ENCODE measurements around the gene C21orf91.

C21orf91 gene

DNA sequence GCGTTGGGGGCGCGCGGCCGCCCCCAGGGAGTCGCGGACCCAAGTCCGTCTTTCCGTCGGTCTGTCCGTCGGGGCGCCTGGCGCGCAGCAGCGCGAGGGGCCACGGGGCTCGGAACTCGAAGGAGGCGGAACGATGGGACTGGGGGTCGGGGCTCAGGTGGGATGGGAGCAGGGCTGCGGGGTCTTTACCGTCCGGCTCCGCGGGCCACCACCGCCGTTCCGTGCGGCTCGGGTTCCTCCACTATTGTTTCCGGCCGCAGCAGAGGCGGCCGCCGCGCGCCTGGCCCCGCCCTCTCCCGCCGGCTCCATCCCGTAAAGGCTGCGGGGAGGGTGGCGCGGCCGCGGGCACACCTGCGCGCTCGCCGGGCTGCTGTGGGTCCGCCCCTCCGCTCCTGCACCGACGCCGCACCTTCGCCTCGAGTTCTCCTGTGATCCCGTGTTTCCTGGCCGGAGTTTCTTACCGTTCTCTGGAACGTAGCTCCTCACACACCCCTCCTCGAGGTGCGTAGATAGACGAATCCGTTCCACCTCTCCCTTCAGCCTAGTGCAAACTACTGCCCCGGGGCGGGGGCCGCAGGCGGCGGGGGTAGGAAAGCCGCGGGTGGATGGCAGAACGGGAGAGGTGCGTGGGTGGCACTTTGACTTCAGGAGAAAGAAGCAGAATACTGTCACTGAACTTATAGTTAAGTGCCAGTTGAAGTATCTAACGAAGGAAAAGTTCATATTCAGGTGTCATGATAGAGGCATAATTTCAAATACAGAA lies at the start of gene C21orf91:
Gene C21orf91 (minus strand): TSS at position 243 of the 763 bp plus-strand sequence. CDS start 1,038 bp downstream, outside the sequence.
- peak; percentile 86 for DNase-seq

DNA sequence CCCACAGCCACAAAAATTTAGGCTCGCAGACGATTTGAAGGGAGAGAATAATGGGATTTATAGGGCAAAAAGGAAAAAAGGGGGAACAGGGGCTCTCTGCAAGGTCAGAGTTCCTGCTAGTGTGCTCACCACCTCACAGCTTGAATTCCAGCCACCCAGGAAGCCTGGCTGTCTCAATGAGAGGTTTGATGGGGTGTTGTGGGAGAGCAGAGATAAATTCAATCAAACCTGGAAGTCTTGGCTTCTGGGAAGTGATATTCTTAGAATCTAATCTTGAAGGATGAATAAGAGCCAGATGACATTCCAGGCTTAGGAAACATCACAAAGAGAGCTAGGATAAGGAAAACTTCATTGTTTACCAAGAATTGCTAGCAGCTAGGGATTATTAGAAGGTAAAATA lies 47.4 kb upstream of the C21orf91 start:
- DNase-seq: no peak

DNA sequence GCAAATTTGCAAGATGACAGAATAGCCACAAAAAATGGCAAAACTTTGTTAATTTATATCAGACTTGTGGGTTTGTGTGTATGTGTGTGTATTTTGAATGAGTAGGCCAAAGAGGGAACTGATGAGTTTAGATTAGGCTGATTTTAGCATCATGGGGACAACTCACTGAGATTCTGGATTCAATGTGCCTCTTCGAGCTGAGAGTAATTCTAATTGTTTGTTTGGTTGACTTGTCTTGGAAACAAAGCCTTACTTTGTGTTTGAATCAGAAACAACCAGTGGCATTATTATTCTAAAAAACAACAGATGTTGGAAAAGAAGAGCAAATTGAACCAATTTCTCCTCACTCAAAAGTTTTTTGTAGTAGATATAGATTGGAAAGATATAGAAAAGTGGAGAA lies 40.5 kb upstream of the C21orf91 start:
- DNase-seq: no peak

DNA sequence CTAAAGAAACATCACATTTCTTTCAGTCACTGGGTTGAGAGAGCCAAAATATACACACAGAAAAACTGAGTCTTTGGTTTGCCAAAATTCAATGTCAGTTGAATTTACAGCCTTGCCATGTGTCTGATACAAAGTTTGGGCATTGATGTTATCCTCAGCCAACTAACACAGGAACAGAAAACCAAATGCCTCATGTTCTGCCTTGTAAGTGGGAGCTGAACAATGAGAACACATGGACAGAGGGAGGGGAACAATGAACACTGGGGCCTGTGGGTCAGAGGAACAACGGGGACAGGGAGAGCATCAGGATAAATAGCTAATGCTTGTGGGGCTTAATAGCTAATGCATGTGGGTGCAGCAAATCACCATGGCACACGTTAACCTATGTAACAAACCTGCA lies 39.6 kb upstream of the C21orf91 start:
- no peak for DNase-seq

DNA sequence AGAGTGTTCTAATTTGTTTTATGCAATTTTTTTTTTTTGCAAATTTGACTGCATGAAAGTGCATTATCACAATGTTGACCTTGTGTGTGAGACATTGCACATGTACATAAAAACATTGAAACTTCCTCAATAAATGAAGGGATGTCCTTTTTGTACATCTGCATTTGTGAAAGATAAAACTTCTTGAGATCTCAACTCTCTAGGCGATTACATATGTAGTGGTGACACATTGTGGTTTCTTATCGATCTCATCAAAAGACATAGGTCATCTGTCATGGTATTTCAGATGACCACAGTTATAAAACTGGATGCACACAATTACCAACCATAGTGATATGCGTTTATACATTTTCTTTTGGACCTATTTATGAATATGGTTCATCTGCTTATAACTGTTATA lies 35.6 kb upstream of the C21orf91 start:
- DNase-seq: no peak

DNA sequence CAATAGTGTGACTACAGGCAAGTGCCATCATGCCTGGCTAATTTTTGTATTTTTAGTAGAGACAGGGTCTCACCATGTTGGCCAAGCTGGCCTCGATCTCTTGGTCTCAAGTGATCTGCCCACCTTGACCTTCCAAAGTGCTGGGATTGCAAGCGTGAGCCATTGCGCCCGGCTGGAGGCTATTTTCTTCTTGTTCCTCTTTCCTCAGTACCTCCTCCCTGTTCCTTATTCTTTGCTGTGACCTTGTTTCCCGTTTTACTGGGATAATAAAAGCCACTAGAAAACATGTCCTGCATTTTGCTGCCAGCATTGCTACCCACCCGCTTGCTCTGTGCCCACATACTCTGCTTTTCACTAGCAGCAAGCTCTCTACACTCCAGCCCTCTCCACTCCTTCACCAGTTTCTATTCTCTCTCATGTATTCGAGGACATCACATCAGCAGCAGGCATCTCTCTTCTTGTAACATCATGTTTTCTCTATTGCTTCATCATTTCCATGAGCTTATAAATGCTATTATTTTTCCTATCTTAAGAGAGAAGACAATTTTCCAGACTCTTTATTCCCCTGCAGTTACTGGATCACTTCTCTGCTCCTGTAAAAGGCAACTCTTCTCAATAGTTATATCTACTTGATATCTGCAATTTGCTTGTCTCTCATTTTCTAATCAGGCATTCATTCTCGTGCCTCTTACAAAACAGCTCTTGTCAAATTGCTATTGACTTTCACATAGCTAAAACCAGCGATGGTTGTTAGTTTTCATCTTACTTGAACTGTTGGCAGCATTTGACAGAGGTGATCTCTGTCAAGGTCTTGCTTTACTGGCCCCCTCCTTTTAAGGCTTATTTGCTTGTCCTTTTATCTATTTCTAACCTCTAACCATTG lies 34.5 kb upstream of the C21orf91 start:
- DNase-seq: no peak

DNA sequence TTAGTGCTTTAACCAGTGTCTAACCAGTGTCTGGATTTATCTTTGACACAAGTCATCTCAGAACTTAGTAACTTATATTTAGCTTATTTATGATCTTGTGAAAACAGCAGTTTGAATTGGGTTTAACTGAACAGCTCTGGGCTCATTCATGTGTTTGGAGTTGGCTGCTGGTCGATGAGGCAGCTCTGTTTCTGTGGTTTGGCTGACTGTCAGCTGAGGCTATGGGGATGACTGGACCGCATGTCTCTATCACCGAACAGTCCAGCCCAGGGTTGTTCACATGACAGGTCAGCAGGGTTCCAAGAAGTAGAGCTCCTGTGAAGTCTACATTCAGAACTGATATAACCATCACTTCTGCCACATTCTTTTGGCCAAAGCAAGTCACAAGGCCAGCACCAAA lies 29.1 kb upstream of the C21orf91 start:
- DNase-seq: no peak

DNA sequence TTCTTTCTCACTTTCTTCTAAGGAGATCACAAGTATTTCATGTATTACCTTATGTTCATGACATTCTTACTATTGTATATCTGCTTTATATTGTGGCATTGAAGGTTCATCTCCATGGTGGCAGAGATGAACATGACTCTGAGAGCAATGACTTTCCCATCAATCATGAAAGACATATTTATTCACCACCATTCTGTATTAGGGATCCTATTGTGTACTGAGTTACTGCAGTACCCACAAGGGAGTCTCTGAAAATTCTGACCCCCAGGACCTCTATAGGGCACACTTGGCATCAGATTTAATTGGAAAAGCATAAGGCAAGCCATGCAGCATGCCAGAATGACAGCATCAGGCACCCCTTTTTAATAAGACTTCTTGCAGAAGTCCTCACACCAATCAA lies 21.9 kb upstream of the C21orf91 start:
- no peak for DNase-seq

DNA sequence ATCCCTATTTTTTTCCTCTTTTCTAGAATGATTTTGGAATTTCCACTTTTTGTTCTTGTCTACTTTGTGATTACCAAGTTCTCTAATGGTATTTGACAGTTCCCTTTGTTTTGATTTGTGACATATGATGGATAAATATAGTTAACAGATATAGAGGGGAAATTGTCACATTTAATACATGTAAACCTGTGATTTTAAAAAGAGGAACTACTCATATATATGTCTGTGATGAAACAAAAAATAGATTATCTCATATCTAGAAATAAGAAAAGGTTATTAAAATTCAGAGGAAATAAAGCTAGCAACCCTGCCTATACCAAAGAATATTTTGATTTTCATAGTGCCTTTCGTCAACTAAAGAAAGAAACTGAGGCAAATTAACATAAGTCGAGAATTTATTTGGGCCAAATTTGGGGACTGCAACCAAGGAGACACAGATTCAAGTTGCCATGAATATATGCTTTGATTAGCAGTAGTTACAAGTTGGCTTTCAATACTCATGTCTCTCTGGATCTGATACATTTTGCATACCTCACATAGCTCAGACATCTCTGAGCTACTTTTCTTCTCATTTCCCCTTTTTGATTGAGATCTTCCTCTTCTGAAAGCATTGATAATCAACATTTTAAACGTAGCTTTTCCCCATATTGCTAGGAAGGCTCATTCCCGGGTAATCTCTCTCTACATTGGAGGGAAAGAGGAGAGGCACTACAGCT lies 15.6 kb upstream of the C21orf91 start:
- no peak for DNase-seq

DNA sequence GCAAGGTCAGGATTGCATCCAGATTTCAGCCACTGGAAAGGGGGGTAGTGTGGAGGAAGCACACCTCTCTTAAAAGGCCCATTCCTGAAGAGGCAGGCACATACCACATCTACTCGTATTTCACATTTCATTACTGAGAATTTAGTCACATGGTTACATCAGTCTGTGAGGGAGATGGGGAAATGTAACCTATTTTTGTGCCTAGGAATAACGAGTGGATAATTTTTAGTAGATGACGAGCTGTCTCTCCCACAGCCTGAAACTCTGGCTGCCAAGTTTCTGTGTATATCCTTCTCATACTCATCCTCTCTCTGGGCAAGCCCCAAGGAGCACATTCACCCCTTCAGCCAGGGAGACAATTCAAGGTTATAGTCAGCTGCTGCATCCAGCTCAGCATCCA lies 10.3 kb upstream of the C21orf91 start:
- no peak for DNase-seq

DNA sequence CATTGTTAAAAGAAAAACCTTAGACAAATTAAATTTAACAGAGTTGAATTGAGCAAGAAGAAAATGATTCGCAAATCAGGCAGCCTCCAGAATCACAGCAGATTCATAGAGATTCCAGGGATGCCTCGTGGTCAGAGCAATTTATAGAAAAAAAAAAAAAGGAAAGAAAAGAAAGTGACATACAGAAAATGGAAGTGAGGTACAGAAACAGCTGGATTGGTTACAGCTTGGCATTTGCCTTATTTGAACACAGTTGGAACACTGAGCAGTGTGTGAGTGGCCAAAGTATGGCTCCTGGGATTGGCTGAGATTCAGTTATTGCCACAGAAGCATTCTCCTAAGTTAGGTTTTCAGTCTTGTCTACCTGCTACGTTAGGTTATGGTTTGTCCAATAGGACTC lies 9.1 kb upstream of the C21orf91 start:
- no peak for DNase-seq

DNA sequence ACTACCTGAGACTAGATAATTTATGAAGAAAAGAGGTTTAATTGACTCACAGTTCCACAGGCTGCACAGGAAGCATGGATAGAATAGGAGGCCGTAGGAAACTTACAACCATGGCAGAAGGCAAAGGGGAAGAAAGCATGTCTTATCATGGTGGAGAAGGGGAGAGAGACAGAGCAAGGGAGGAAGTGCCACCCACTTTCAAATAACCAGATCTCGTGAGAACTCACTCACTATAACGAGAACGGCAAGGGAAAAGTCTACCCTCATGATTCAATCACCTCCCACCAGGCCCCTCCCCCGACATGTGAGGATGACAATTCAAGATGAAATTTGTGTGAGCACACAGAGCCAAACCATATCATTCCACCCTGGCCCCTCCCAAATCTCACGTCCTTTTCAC lies 4.7 kb upstream of the C21orf91 start:
- no peak for DNase-seq

DNA sequence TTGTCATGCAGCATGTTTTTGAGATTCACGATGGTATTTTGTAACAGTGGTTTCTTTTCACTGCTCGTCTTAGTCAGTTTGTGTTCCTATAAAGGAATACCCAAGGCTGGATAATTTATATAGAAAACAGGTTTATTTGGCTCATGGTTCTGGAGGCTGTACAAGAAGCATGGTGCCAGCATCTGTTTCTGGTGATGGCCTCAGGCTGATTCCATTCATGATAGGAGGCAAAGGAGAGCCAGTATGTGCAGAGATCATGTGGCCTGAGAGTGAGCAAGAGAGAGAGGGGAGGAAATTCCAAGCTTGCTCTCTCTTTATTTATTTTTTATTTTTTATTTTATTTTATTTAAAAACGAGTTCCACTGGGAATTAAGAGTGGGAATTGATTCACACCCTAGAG lies 2.0 kb upstream of the C21orf91 start:
- DNase-seq: no peak

DNA sequence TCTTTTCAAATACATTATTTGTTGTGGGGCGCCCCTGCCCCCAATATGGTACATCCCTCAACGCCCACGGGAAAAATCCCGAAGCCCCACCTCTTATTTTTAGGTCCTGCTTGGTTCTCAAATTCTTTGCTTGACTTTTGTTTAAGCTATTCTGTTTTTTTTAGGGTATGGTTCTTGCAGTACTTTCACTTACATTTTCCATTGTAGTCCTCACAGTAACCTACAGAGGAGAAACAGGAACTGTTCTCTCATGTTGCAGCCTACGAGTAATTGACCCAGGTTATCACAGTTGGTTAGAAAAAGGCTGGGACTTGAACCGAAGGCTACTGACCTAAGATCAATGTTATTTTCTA lies 697 bp upstream of the C21orf91 start:
- no peak for DNase-seq

DNA sequence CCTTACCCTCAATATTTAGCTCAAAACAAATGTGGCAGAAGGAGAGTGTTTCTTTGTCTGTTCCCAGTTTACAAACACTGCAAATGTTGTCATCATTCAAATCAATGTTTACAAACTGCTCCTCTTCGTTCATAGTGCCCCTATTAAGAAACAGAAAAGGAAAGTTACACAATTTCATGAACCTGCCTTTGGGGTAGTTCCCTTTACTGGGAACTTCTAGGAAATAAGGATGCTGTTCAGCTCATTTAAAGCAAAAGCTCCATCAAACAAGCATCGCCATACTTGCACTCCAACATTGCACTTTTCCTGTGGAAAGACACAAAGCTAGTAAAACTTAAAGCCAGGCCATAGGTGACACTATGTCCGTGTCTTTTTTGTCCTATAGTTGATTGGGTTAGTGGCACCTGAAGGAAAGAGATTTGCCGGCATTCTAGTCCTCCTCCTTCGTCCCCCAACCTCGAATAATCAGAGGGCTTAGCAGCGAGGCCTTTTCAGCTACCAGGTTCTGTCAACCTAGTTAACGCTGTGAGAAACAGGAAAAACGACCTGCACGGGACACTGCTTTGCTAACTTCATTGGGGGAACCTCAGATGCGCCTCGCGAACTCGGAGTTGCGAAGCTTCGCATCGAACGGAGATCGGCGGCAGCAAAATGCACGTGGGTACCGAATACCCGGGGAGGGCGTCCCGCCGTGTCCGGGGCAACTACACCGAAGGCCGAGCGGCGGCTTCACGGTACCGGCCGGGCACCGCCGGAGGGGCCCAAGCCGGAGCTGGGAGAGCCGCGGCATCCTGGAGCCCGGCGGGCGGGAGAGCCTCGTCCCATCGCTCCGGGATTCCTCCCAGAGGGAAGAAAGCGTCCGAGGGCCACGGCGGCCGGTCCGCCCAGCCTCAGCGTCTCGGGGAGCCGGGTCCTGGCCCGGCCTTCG lies 706 bp downstream of the C21orf91 start:
- peak; percentile 47 for DNase-seq

DNA sequence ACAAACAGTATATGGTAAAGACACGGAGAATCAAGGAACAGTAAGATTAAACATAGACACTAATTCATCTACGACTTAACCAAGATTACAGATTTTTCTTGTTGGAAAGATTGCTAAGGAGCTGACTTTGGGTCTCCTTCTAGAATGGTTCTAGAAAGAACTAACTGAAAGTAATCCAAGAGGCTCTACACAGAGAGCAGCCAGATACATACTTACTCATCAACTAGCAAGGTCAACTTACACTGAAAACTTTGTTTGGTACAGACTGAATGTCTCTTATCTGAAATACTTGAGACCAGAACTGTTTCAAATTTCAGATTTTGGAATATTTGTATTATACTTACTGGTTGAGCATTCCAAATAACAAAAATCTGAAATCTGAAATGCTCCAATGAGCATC lies 5.8 kb downstream of the C21orf91 start:
- DNase-seq: no peak

DNA sequence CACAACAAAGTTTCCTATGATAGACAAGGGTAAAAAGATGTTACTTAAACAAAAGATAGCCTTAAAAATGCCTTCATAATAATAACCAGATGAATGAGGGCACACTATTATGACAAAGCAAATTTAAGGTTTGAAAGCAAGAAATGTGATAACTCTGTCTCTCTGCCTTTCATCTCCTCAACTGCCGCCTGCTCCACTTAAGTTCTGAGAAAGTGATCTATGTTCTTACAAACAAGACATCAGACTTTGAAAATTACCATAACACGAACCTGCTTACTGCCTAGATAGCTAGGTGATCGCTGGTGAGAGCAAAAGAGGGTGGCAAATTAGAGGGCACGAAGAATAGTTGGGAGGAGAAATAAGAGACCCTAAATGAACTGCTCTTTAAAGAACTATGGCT lies 13.2 kb downstream of the C21orf91 start:
- DNase-seq: no peak

DNA sequence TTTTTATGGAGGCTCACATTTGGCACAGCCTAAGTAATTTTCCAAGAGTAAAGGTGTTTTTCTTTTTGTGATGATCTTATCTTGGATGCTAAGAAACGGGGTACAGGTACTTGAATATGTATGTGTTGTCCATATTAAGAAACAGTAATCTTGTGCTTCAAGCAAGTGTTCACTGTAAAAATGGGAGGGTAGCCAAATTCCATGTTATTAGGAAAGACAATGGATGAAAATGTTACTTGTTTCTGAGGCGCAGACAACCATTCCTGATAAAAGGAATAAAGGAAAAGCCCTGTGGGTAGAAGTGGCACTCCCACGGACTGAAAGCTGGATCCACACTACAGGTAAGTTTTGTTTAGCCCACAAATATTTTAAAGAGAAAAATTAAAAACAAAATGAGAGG lies 15.6 kb downstream of the C21orf91 start:
- no peak for DNase-seq

DNA sequence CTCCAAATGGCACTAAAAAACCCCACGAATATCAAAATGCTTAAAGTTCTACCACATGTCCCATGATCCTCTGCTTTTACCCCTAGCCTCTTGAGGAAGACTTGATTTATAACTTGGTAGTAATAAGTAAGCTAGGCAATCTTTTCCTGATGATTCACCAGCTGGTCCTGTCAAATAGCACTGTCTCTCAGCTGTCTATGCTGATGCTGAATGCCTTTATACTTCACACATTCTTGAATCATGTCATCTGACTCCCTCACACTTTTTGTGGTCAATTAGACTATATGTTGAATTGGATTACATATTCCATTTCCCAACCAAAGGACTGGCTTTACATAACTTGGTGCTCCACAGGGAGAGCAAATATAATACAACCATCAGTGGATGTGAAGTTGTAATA lies 16.6 kb downstream of the C21orf91 start:
- no peak for DNase-seq

DNA sequence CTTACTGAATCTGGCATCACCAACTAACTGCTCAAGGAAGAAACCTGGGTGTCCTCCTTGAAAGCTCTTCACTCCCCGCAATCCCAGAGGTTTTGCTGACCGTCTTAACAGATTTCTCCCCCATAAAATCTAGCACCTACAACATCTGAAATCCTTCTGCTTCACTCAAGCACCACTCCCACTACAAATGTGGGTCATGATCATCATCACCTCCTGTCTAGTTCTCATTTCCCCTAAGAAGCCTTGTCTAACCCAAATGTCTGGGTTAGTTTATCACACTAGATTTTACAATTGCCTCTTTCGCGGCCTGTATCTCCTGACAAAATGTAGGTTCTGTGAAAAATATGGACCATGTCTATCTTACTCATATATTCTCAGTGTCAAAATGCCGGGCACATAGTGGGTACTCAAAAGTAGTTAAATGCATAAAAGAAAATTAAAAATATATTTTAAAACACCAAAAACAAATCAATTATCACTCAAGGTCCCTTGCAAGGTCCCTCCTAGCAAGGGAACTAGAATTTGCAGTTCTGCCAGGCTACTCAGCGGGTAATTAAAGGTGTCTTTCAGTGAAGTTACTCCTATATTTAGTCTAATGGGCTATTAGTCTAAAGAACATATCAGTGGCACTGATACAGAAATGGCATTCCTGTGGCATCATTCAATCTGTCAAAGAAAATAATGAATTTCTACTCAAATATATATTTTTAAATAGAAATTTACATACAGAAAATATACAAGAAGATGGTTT lies 19.6 kb downstream of the C21orf91 start:
- no peak for DNase-seq

DNA sequence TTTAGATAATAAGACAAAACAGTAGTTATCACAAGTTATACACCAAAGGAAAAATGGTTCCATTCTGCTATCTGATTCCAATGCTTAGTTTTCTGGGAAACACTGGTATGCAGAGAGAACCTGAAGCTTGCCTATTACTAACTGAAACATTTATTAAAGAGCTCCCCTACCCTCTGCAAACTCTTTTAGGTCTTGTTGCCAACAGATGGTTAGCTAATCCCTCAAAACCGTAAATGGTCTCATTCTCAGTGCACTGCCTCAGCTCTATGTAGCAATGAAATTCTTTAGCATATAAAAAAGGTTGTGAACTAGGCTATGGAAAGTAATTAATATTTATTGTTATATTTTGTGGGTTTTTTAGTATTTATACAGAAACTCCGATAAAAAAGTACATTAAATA lies 20.4 kb downstream of the C21orf91 start:
- DNase-seq: no peak

DNA sequence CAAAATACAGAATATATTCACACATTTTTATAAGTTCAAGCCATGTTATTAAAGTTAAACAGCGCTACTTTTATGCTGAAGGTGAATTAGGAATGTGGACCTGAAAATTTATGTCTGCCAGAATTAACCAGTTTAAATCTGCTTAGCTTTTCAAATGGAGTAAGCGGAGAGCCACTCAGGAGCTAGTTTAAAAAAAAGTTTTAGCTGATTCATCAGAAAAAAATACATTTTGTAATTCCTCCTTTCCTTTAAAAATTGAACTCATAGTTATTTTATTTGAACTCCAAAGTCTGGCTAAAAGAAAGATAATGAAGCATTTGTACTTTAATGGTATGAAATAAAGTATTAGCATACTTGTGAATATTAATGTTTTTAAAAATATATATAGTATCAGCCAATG lies 21.2 kb downstream of the C21orf91 start:
- DNase-seq: no peak

All from stimulated activated CD4-positive, alpha-beta T cell treated with anti-CD3 and anti-CD28 coated beads, Interleukin-4, amount 100 ng/mL, for 24 hours (primary cell).